ENCODE measurements around the gene PRC1.

GRCh38 chr15:90990446-90990845 lies 3.9 kb downstream of the PRC1 start:
- TF ChIP-seq, protein P1, sequence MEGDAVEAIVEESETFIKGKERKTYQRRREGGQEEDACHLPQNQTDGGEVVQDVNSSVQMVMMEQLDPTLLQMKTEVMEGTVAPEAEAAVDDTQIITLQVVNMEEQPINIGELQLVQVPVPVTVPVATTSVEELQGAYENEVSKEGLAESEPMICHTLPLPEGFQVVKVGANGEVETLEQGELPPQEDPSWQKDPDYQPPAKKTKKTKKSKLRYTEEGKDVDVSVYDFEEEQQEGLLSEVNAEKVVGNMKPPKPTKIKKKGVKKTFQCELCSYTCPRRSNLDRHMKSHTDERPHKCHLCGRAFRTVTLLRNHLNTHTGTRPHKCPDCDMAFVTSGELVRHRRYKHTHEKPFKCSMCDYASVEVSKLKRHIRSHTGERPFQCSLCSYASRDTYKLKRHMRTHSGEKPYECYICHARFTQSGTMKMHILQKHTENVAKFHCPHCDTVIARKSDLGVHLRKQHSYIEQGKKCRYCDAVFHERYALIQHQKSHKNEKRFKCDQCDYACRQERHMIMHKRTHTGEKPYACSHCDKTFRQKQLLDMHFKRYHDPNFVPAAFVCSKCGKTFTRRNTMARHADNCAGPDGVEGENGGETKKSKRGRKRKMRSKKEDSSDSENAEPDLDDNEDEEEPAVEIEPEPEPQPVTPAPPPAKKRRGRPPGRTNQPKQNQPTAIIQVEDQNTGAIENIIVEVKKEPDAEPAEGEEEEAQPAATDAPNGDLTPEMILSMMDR (optimal IDR thresholded peaks at IDR 0.05 in 1 of 3, IDR thresholded peaks at IDR 0.05 in 1 of 3, conservative IDR thresholded peaks at IDR 0.05 in 1 of 3; ENCODE audit: extremely low read depth in 1 of 3, insufficient read depth in 2 of 3, low read length in 3 of 3): no peak
- TF ChIP-seq EZH2 (IDR thresholded peaks at IDR 0.05; ENCODE audit: low read length): no peak
